ENCODE data around the gene ATRIP.

The ATRIP gene

DNA sequence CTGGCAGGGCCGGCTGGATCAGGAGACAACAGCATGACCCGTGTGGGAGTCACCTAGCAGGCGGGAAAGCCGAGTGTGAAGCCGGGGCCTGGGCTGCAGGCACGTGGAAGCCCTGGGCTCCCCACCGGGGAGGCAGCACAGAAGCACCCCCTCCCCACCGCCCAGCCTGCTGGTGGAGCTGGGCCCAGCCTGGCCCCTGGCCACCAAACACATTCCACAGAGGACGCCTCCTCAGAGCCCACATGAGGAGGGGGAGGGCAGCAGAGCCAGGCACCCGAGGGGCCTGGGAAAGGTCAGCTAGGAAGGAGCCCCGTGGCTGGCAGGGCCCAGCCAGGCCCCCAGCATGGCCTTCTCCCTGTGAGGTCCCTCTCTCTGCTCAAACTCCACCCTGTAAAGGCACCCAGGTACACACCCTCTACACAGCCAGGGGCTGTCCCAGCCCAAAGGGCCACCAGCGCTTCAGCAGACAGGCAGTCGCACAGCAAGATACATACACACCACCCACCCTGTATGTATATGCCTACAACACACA lies 21.2 kb upstream of the ATRIP start:
- no peak overlapping the region for H3K4me3 ChIP-seq (ENCODE audit: low read depth, low read length)
- TF ChIP-seq, protein P1, sequence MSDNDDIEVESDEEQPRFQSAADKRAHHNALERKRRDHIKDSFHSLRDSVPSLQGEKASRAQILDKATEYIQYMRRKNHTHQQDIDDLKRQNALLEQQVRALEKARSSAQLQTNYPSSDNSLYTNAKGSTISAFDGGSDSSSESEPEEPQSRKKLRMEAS (IDR thresholded peaks at IDR 0.05; ENCODE audit: low read depth, low read length) = no peak
- TF ChIP-seq MYC (IDR thresholded peaks at IDR 0.05; ENCODE audit: low read depth, low read length) = no peak
- no peak for TF ChIP-seq POLR2A (IDR thresholded peaks at IDR 0.05; ENCODE audit: extremely low read depth, insufficient read length)
- TF ChIP-seq, protein P2, sequence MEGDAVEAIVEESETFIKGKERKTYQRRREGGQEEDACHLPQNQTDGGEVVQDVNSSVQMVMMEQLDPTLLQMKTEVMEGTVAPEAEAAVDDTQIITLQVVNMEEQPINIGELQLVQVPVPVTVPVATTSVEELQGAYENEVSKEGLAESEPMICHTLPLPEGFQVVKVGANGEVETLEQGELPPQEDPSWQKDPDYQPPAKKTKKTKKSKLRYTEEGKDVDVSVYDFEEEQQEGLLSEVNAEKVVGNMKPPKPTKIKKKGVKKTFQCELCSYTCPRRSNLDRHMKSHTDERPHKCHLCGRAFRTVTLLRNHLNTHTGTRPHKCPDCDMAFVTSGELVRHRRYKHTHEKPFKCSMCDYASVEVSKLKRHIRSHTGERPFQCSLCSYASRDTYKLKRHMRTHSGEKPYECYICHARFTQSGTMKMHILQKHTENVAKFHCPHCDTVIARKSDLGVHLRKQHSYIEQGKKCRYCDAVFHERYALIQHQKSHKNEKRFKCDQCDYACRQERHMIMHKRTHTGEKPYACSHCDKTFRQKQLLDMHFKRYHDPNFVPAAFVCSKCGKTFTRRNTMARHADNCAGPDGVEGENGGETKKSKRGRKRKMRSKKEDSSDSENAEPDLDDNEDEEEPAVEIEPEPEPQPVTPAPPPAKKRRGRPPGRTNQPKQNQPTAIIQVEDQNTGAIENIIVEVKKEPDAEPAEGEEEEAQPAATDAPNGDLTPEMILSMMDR (IDR thresholded peaks at IDR 0.05; ENCODE audit: low read depth, low read length) = no peak
- no peak for DNase-seq (ENCODE audit: low read depth)

DNA sequence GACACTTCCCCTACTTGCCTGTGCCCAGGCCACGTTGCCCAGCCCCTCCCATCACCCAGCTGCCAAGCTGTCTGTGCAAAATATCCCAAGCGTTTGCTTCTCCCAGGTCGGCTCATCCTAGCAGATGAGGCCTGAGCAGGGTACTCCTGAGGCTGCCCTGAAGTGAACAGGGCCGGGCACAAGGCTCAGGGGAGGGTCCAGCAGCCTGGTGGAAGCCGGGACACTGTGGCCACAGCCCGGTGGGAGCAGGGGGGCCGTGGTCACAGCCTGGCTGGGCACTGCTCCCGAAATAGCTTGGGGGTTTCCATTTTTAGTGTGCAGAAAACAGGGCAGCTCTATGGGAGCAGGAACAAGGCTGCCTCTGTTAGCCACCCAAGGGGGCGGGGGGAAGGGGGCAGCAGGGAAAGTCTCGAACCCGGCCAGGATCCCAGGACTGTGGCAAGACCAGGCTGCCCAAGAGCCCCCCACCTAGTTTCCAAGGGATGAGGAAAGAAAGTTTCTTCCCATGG lies 20.1 kb upstream of the ATRIP start:
- no peak overlapping the region for H3K4me3 ChIP-seq (ENCODE audit: low read depth, low read length)
- TF ChIP-seq, protein P1 (IDR thresholded peaks at IDR 0.05; ENCODE audit: low read depth, low read length) = no peak
- TF ChIP-seq POLR2A (IDR thresholded peaks at IDR 0.05; ENCODE audit: extremely low read depth, insufficient read length) (no peak), MYC (IDR thresholded peaks at IDR 0.05; ENCODE audit: low read depth, low read length) (no peak)
- TF ChIP-seq, protein P2 (IDR thresholded peaks at IDR 0.05; ENCODE audit: low read depth, low read length) = no peak
- DNase-seq (ENCODE audit: low read depth) = no peak

DNA sequence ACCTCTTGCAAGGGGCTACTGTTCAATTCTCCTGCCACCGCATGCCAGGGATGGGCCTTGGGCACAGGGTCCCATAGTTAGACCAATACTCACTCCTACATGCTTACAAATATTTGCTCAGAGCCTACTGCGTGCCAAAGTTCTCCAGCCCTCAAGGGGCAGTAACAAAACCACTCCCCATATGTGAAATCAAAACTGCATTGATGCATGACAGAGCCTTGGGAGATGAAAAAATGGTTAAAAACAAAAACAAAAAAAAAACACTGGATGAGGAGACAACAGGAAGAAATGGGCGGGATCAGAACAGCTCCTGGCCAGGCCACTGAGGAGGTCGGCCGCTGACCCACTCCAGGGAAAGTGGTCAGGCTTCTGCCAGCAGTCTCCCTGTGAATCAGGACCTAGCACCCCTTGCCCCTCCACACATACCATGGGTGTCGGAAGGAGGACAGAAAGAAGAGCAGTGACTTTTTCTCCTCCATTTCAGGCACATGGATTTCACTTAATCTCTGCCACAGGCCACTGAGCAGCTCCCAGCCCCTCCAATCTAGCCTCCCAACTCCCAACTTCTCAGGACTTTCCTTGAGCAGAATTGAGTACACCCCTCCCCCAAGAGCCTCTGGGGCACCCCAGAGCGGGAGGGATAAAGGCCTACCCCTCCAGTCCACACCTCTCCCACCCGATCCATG lies 19.4 kb upstream of the ATRIP start:
- no peak for DNase-seq (ENCODE audit: low read depth)
- TF ChIP-seq POLR2A (IDR thresholded peaks at IDR 0.05; ENCODE audit: extremely low read depth, insufficient read length) (no peak), MYC (IDR thresholded peaks at IDR 0.05; ENCODE audit: low read depth, low read length) (no peak)
- TF ChIP-seq, protein P1 (IDR thresholded peaks at IDR 0.05; ENCODE audit: low read depth, low read length) = no peak
- TF ChIP-seq, protein P2 (IDR thresholded peaks at IDR 0.05; ENCODE audit: low read depth, low read length) = no peak
- H3K4me3 ChIP-seq (ENCODE audit: low read depth, low read length) = no peak overlapping the region

DNA sequence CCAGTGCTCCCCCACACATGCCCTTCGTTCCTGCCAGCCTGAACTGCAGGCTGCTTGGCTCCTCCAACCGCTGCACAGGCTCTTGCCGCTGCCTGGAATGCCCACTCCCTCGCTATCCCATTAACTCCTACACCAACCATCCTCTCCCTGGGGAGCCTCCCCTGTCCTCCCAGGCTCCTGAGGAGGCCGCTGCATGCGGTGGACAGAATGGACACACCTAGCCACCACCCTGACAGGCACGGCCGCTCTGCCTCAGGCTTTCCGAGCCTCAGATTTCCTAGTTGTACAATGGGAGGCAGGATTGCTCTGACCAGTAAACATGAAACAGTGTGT lies 18.9 kb upstream of the ATRIP start:
- TF ChIP-seq, protein P1 (IDR thresholded peaks at IDR 0.05; ENCODE audit: low read depth, low read length) = no peak
- no peak for TF ChIP-seq MYC (IDR thresholded peaks at IDR 0.05; ENCODE audit: low read depth, low read length)
- TF ChIP-seq, protein P2 (IDR thresholded peaks at IDR 0.05; ENCODE audit: low read depth, low read length) = no peak
- no peak for TF ChIP-seq POLR2A (IDR thresholded peaks at IDR 0.05; ENCODE audit: extremely low read depth, insufficient read length)

DNA sequence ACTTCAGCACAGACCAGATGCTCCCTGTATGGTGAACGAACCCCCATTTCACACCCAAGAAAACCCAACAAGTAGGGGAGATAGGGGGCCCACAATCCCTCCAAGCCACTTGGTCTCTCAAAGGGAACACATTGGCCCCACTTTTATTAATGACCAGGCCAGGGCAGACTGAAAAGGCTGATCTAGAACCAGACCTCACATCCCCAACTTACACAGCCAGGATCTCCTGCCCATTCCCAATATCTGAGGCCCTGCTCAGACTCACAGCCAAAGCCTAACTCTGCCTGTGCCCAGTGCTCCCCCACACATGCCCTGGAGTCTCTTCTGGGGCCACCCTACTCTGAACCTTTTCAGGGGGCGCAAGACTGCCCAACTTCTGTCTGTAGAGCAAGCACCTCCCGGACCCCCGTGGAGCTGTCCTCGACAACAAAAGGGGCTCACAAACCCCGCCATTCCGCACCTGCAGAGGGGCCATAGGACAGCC lies 18.4 kb upstream of the ATRIP start:
- TF ChIP-seq POLR2A (IDR thresholded peaks at IDR 0.05; ENCODE audit: extremely low read depth, insufficient read length) = no peak
- TF ChIP-seq, protein P1 (IDR thresholded peaks at IDR 0.05; ENCODE audit: low read depth, low read length) = no peak
- TF ChIP-seq MYC (IDR thresholded peaks at IDR 0.05; ENCODE audit: low read depth, low read length) = no peak
- TF ChIP-seq, protein P2 (IDR thresholded peaks at IDR 0.05; ENCODE audit: low read depth, low read length) = no peak
- DNase-seq (ENCODE audit: low read depth) = no peak
- no peak overlapping the region for H3K4me3 ChIP-seq (ENCODE audit: low read depth, low read length)

More for the DNA sequence above, 18.9 kb upstream of the ATRIP start:
- H3K4me3 ChIP-seq (ENCODE audit: low read depth, low read length) = no peak overlapping the region
- no peak for DNase-seq (ENCODE audit: low read depth)

Measured in NB4 (cell line).